ENCODE results near the gene RAMP1.
A peak's percentile ranks its signal among the peaks of the same experiment; 100 is the strongest.

RAMP1 gene

DNA sequence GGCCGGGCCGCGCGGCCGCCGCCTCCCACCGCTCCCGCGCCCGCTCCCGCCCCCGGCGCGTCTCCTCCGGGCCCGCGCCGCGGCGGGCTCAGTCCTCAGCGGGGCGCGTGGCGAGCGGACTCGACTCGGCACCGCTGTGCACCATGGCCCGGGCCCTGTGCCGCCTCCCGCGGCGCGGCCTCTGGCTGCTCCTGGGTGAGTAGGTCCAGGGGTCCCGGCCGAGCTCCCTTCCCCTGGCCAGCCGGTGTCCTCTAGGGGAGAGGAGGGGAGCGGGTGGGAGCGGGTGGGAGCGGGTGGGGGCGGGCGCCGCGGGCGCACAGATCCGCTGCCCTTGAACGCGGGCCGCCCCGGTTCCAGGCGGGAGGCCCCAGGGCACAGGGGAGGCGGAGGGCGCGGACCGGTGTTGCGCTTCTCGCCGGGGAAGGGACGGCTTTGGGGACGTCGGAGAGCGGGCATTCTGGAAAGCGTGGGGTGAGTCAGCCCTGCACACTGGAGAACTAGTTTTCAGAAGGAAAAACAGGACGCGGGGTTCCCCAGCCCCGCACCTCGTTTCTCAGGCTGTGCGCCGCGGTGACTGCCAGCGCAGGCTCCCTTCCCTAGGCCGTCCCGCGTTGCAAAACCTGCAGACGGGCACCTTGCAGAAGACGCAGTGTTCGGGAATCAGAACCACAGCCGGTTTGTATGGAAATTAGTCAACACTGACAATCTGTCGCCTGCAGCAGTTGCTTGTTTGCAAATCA lies at the start of gene RAMP1:
Gene RAMP1, plus strand, starts transcription at position 91 of the 740 bp plus-strand sequence. Its CDS starts 53 bp downstream, at position 144.
- Mint-ChIP-seq H3K4me1 (peaks cover 8% of the 10 kb centered on the region), H3K9me3 (no peaks in the 10 kb centered on the region), H3K27ac (ENCODE audit: low read depth) (no peak within 1 kb of the TSS), H3K4me3 (peak within 1 kb of the TSS; percentile 37), H3K36me3 (ENCODE audit: insufficient read depth) (peaks cover 3% of the 10 kb centered on the region), H3K27me3 (peaks cover 60% of the 10 kb centered on the region)
- DNase-seq (ENCODE audit: low spot score in 2 of 2) (no peak), ATAC-seq (replicated peaks; ENCODE audit: extremely low read depth, poor library complexity, severe bottlenecking) (no peak)

DNA sequence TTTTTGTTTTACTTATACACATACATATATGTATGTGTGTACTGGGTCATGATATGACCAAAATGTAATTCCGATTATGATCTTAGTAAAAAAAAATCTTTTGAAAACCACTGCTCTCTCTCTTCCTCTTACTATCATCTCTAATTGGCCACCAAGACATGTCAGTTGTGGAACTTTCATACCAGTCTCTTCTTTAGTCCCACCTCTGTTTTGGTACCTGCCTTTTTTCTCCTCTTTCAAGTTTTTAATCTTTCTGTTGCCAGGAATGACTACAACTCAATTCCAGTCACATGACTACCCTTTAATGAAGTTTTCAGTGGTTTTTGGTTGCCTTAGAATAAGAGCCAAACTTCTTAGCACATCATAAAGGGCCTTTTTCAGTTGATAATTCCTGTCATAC lies 43.8 kb upstream of the RAMP1 start:
- no peak for DNase-seq (ENCODE audit: low spot score in 2 of 2)

DNA sequence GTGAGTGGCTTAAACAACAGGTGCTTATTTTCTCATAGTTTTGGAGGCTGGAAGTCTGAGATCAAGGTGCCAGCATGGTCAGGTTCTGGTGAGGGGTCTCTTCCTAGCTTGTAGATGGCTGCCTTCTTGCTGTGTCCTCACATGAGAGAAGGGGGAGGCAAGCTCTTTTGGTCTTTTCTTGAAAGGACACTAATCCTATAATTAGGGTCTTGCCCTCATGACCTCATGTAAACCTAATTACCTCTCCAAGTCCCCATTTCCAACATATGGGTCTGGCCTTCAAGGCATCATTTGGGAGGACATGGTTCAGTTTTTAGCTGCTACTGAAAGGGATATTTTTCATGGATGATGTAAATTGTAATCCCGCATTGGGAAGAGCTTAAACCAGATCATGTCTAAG lies 42.9 kb upstream of the RAMP1 start:
- DNase-seq (ENCODE audit: low spot score in 2 of 2) (no peak), ATAC-seq (replicated peaks; ENCODE audit: extremely low read depth, poor library complexity, severe bottlenecking) (no peak)
- H3K4me1 Mint-ChIP-seq: no peaks in the 10 kb centered on the region
- H3K36me3 Mint-ChIP-seq (ENCODE audit: insufficient read depth): no peaks in the 10 kb centered on the region
- no peak overlapping the region for H3K27ac Mint-ChIP-seq (ENCODE audit: low read depth)
- H3K27me3 Mint-ChIP-seq: no peaks in the 10 kb centered on the region
- H3K9me3 Mint-ChIP-seq: no peaks in the 10 kb centered on the region
- H3K4me3 Mint-ChIP-seq: no peak overlapping the region

More for the DNA sequence above, 43.8 kb upstream of the RAMP1 start:
- ATAC-seq (replicated peaks; ENCODE audit: extremely low read depth, poor library complexity, severe bottlenecking): no peak
- Mint-ChIP-seq H3K27ac (ENCODE audit: low read depth) (no peak overlapping the region), H3K9me3 (no peaks in the 10 kb centered on the region), H3K4me1 (no peaks in the 10 kb centered on the region), H3K36me3 (ENCODE audit: insufficient read depth) (peaks cover 2% of the 10 kb centered on the region), H3K4me3 (no peak overlapping the region), H3K27me3 (no peaks in the 10 kb centered on the region)

DNA sequence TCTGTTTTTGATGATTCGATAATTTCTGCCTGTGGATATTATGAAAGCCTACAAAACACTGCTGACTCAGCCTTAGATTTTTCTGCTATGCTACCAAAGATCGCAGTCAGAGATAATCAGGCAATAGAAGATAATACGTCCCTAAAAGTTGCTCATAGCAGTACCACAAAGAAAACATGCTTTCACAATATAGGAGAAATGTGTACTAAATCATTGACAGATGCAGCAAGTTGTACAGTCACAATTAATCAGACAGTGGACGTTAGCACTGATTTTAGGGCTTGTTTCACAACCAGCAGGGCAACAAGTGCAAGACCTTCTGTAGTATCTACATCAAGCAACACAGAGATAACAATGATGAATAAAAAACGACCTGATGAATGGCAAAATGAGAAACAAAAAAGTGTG lies 41.4 kb upstream of the RAMP1 start:
- Mint-ChIP-seq H3K27me3 (no peaks in the 10 kb centered on the region), H3K9me3 (no peaks in the 10 kb centered on the region), H3K27ac (ENCODE audit: low read depth) (no peak overlapping the region), H3K4me1 (no peaks in the 10 kb centered on the region), H3K4me3 (no peak overlapping the region), H3K36me3 (ENCODE audit: insufficient read depth) (no peaks in the 10 kb centered on the region)
- ATAC-seq (replicated peaks; ENCODE audit: extremely low read depth, poor library complexity, severe bottlenecking) (no peak), DNase-seq (ENCODE audit: low spot score in 2 of 2) (no peak)

DNA sequence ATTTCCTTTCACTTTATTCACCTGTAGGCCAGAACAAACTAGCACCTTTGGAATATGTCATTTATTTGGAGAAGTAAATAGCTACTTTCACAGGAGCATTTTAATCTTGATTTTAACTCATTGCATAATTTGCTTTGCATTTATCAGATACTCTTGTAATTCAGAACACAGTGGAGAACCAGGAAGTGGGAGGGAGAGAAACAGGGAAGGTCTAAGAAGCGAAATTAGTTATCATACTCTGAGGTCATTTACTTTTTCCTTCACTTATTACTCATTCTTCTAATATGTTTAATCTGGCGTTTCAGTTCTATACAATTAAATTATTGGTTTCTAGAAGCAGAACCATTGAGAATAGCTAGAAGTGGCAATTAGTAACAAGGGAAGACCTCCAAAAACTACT lies 40.2 kb upstream of the RAMP1 start:
- no peaks in the 10 kb centered on the region for H3K4me1 Mint-ChIP-seq
- ATAC-seq (replicated peaks; ENCODE audit: extremely low read depth, poor library complexity, severe bottlenecking) (no peak), DNase-seq (ENCODE audit: low spot score in 2 of 2) (no peak)
- H3K36me3 Mint-ChIP-seq (ENCODE audit: insufficient read depth): no peaks in the 10 kb centered on the region
- H3K27me3 Mint-ChIP-seq: no peaks in the 10 kb centered on the region
- H3K27ac Mint-ChIP-seq (ENCODE audit: low read depth): no peak overlapping the region
- no peak overlapping the region for H3K4me3 Mint-ChIP-seq
- no peaks in the 10 kb centered on the region for H3K9me3 Mint-ChIP-seq

DNA sequence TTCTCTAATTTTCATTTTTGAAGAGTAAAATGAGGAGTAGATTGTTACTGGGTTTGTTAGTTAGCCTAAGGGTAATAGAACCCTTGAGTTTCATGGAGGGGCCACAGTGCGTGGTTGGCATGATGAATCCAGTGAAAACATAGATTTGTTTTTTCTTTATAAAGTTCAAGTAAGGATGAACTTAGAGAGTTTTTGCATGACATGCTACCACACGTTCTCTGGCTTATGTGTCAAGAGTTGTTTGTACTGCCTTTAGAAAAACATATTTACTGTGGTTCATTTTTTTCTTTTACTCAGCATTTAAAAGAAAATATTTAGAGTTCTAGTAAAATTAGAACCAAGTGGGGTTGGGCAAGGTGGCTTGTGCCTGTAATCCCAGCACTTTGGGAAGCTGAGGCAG lies 39.0 kb upstream of the RAMP1 start:
- Mint-ChIP-seq H3K4me3 (no peak overlapping the region), H3K27me3 (no peaks in the 10 kb centered on the region), H3K27ac (ENCODE audit: low read depth) (no peak overlapping the region), H3K4me1 (no peaks in the 10 kb centered on the region), H3K36me3 (ENCODE audit: insufficient read depth) (no peaks in the 10 kb centered on the region), H3K9me3 (no peaks in the 10 kb centered on the region)
- DNase-seq (ENCODE audit: low spot score in 2 of 2): no peak
- no peak for ATAC-seq (replicated peaks; ENCODE audit: extremely low read depth, poor library complexity, severe bottlenecking)

DNA sequence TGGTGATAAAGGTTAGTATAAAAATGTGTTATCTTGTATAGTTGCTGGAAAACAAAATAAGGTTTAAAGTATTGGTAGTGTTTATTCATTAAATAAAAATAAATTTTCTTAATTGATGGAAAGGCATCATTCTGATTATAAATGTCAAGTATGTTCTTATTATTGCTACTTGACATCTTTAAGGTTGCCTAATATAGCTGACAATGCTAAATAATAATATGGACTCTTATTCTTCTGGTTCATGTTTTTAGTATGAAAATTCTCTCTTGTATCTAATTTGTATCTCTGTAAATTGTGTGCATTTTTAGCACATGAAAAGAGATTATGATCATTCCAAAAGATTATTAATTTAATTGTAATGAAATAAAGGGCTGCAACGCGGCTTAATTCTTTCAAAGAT lies 35.9 kb upstream of the RAMP1 start:
- Mint-ChIP-seq H3K4me1 (no peaks in the 10 kb centered on the region), H3K4me3 (no peak overlapping the region), H3K36me3 (ENCODE audit: insufficient read depth) (no peaks in the 10 kb centered on the region), H3K9me3 (no peaks in the 10 kb centered on the region), H3K27ac (ENCODE audit: low read depth) (no peak overlapping the region), H3K27me3 (no peaks in the 10 kb centered on the region)
- DNase-seq (ENCODE audit: low spot score in 2 of 2): no peak
- no peak for ATAC-seq (replicated peaks; ENCODE audit: extremely low read depth, poor library complexity, severe bottlenecking)

DNA sequence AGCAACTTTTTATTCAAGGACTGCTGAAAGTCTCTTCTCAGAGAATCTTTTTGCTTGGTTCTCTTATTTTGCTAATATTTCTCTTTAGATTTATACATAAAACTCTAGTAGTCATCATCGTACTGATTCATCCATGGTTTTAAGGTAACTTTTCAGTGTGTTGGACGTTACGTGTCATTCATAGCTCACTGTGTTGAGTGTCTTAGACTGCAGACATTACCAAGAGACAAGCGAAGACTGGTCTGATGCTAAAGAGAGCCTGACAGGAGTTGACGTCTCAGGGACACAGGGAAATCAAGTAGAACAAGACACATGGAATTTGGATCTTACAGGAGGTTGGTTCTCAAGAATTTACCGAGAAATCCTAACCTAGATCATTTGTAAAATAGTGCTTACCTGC lies 35.3 kb upstream of the RAMP1 start:
- Mint-ChIP-seq H3K9me3 (no peaks in the 10 kb centered on the region), H3K36me3 (ENCODE audit: insufficient read depth) (no peaks in the 10 kb centered on the region), H3K4me1 (no peaks in the 10 kb centered on the region), H3K27ac (ENCODE audit: low read depth) (no peak overlapping the region), H3K27me3 (no peaks in the 10 kb centered on the region), H3K4me3 (no peak overlapping the region)
- no peak for ATAC-seq (replicated peaks; ENCODE audit: extremely low read depth, poor library complexity, severe bottlenecking)
- no peak for DNase-seq (ENCODE audit: low spot score in 2 of 2)

DNA sequence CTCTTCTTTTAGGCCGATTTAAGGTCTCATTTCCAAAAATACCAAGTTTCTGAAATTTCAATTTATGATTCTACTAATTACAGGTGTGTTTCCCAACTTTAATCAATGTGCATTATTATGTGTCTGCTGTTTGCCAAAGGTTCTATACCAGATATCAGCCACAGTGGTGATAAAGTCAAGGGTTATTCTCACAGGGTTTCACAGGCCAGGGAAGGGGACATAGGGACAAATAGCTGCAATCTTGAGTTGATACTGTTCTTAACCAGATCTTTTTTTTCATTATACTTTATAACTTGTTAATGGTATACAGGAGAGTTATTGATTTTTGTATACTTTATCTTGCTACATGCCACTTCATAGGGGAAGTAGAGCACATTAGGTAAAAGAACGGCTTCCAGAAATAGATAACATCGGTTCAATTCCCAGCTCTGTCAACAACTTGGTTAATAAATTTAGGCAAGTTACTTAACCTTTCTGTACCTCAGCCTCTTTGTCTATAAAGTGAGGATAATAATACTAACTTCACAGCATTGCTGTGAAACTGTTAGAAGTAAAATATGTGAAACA lies 31.9 kb upstream of the RAMP1 start:
- Mint-ChIP-seq H3K27me3 (no peaks in the 10 kb centered on the region), H3K9me3 (no peaks in the 10 kb centered on the region), H3K27ac (ENCODE audit: low read depth) (no peak overlapping the region), H3K4me1 (no peaks in the 10 kb centered on the region), H3K36me3 (ENCODE audit: insufficient read depth) (no peaks in the 10 kb centered on the region), H3K4me3 (no peak overlapping the region)
- DNase-seq (ENCODE audit: low spot score in 2 of 2): no peak
- no peak for ATAC-seq (replicated peaks; ENCODE audit: extremely low read depth, poor library complexity, severe bottlenecking)

DNA sequence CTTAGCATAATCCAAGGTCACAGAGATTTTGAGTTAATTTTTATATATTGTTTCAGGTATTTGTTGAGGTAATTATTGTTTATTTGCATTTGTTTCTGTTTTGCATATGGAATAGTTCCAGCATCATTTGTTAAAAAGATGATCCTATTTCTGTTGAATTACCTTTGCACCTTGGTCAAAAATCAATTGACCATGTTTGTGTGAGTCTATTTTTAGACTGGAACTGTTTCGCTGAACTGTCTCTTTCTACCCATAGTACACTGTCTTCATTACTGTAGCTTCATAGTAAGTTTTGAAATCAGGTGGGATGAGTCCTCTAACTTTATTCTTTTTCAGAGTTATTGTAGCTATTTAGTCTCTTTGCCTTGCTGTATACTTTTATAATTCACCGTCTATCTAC lies 28.9 kb upstream of the RAMP1 start:
- peaks cover 2% of the 10 kb centered on the region for H3K36me3 Mint-ChIP-seq (ENCODE audit: insufficient read depth)
- no peak for DNase-seq (ENCODE audit: low spot score in 2 of 2)
- no peak overlapping the region for H3K27ac Mint-ChIP-seq (ENCODE audit: low read depth)
- ATAC-seq (replicated peaks; ENCODE audit: extremely low read depth, poor library complexity, severe bottlenecking): no peak
- no peak overlapping the region for H3K4me3 Mint-ChIP-seq
- no peaks in the 10 kb centered on the region for H3K9me3 Mint-ChIP-seq
- H3K27me3 Mint-ChIP-seq: no peaks in the 10 kb centered on the region
- H3K4me1 Mint-ChIP-seq: no peaks in the 10 kb centered on the region

DNA sequence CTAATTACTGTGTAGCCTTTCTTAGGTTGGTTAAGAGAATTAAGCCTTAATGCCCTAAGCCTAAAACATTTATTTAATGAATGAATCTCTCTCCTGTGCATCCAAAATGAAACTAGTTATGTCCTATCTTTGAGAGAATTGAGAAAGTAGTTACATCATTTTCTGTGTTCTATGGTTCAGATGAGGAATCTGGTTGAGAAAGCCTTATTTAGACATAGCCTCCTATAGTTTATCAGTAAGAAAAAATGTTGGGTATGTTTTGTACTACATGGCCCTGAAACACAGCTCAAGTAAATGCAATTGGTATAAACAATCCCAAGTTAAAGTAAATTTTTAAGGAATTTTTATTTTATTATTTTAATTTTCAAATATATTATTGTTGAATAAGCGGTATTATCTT lies 25.9 kb upstream of the RAMP1 start:
- H3K36me3 Mint-ChIP-seq (ENCODE audit: insufficient read depth): peaks cover 4% of the 10 kb centered on the region
- H3K27me3 Mint-ChIP-seq: no peaks in the 10 kb centered on the region
- H3K27ac Mint-ChIP-seq (ENCODE audit: low read depth): no peak overlapping the region

DNA sequence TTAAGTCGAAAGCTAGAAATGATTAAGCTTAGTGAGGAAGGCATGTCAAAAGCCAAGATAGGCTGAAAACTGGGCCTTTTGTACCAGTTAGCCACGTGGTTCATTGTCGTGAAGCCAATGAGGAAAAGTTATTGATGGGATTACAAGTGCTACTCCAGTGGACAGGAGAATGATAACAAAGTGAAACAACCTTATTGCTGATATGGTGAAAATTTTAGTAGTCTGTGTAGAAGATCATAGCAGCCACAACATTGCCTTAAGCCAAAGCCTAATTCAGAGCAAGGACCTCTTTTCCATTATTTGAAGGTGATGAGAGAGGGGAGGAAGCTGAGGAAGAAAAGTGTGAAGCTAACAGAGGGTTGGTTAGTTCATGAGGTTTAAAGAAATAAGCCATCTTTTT lies 24.1 kb upstream of the RAMP1 start:
- DNase-seq (ENCODE audit: low spot score in 2 of 2) (no peak), ATAC-seq (replicated peaks; ENCODE audit: extremely low read depth, poor library complexity, severe bottlenecking) (no peak)
- H3K36me3 Mint-ChIP-seq (ENCODE audit: insufficient read depth): peaks cover 4% of the 10 kb centered on the region
- H3K4me3 Mint-ChIP-seq: no peak overlapping the region
- H3K9me3 Mint-ChIP-seq: no peaks in the 10 kb centered on the region
- no peak overlapping the region for H3K27ac Mint-ChIP-seq (ENCODE audit: low read depth)
- H3K4me1 Mint-ChIP-seq: no peaks in the 10 kb centered on the region
- H3K27me3 Mint-ChIP-seq: no peaks in the 10 kb centered on the region

More for the DNA sequence above, 25.9 kb upstream of the RAMP1 start:
- DNase-seq (ENCODE audit: low spot score in 2 of 2) (no peak), ATAC-seq (replicated peaks; ENCODE audit: extremely low read depth, poor library complexity, severe bottlenecking) (no peak)
- no peaks in the 10 kb centered on the region for H3K4me1 Mint-ChIP-seq
- H3K4me3 Mint-ChIP-seq: no peak overlapping the region
- no peaks in the 10 kb centered on the region for H3K9me3 Mint-ChIP-seq

DNA sequence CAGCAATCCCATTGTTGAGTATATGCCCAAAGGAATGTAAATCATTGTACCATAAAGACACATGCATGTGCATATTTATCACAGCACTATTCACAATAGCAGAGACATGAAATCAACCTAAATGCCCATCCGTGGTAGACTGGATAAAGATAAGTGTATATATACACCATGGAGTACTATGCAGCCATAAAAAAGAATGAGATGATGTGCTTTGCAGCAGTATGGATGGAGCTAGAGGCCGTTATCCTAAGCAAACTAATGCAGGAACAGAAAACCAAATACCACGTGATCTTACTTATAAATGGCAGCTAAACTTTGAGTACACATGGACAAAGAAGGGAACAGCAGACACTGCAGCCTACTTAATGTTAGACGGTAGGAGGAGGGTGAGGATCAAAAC lies 18.4 kb upstream of the RAMP1 start:
- Mint-ChIP-seq H3K4me3 (no peak overlapping the region), H3K4me1 (no peaks in the 10 kb centered on the region), H3K27ac (ENCODE audit: low read depth) (no peak overlapping the region), H3K9me3 (no peaks in the 10 kb centered on the region), H3K27me3 (no peaks in the 10 kb centered on the region), H3K36me3 (ENCODE audit: insufficient read depth) (peaks cover 4% of the 10 kb centered on the region)
- DNase-seq (ENCODE audit: low spot score in 2 of 2) (no peak), ATAC-seq (replicated peaks; ENCODE audit: extremely low read depth, poor library complexity, severe bottlenecking) (no peak)
